Activated T-helper 1 cell treated with anti-CD3 and anti-CD28 coated beads, Interleukin-12 subunit alpha, Interleukin-12 subunit beta, Interleukin-2, Interleukin-4 antibody, amounts not matched to agents 30 ng/mL and 10 ng/mL and 1 ng/mL, durations not matched to agents 14 hours and 24 hours and 36 hours (primary cell): ENCODE results near the gene IER5L. TPM values are rescaled to one million over a fixed set of nuclear protein-coding genes. Genes with fewer than 3 reads are reported as not detected.
"Not testable (repeated sequence)": the region's sequence is repeated elsewhere in the genome, so short reads cannot be mapped to it uniquely, and the experiment has no call there.

Experiments used
- DNase-seq: peaks from one replicate; pipeline ENCODE4 v3.0.0; 2021; ENCODE audit warnings: low spot score
- H3K27ac Mint-ChIP-seq: one replicate; pipeline ENCODE4 v1.8.0; 2021; ENCODE audit warnings: mild to moderate bottlenecking, mixed read lengths
- H3K27me3 Mint-ChIP-seq: one replicate; pipeline ENCODE4 v1.8.0; 2022; ENCODE audit warnings: mild to moderate bottlenecking, moderate library complexity, mixed read lengths; ENCODE audit not compliant: insufficient read depth
- H3K36me3 Mint-ChIP-seq: one replicate; pipeline ENCODE4 v1.8.0; 2021; ENCODE audit warnings: low read depth, mixed read lengths
- H3K4me1 Mint-ChIP-seq: one replicate; pipeline ENCODE4 v1.8.0; 2021; ENCODE audit warnings: low read depth, mixed read lengths
- H3K4me3 Mint-ChIP-seq: one replicate; pipeline ENCODE4 v1.8.0; 2021; ENCODE audit warnings: mild to moderate bottlenecking, moderate library complexity, mixed read lengths
- H3K9me3 Mint-ChIP-seq: one replicate; pipeline ENCODE4 v1.8.0; 2021; ENCODE audit warnings: mixed read lengths
- intact Hi-C: fragments of 100-400 bp; cut with micrococcal nuclease; formaldehyde crosslinking; loops from one replicate; pipeline ENCODE4 v1.15.1; 2024
- total RNA-seq: library from RNA; stranded (reverse); gene quantifications from 2 replicates; pipeline ENCODE4 v1.2.3, GENCODE V29; 2022

Gene IER5L
- total RNA-seq, 1 donor from 2014 or later: 14.4 TPM

- Mint-ChIP-seq H3K4me1 (peaks cover 29% of the 10 kb centered on the region), H3K9me3 (no peaks in the 10 kb centered on the region), H3K4me3 (no peak overlapping the region), H3K27me3 (no peaks in the 10 kb centered on the region), H3K27ac (no peak overlapping the region), H3K36me3 (peaks cover 19% of the 10 kb centered on the region)
- no peak for DNase-seq
- intact Hi-C loops: loop anchor here (5.0 kb wide), 1 partner anchor 666 kb away; the partner anchor contains the start of gene TOR1B
These were observed 41.5 kb downstream of the IER5L start for GRCh38 chr9:129136446-129137035.

- peaks cover 26% of the 10 kb centered on the region for H3K36me3 Mint-ChIP-seq
- no peak overlapping the region for H3K4me3 Mint-ChIP-seq
- DNase-seq: no peak
- no peaks in the 10 kb centered on the region for H3K27me3 Mint-ChIP-seq
- peaks cover 21% of the 10 kb centered on the region for H3K4me1 Mint-ChIP-seq
- intact Hi-C loops: loop anchor here (5.0 kb wide), 1 partner anchor 667 kb away; the partner anchor contains the start of gene TOR1B
- no peaks in the 10 kb centered on the region for H3K9me3 Mint-ChIP-seq
- H3K27ac Mint-ChIP-seq: no peak overlapping the region
These were observed 42.6 kb downstream of the IER5L start for GRCh38 chr9:129135476-129135875.

- H3K4me1 Mint-ChIP-seq: peaks cover 6% of the 10 kb centered on the region
- H3K27me3 Mint-ChIP-seq: no peaks in the 10 kb centered on the region
- no peaks in the 10 kb centered on the region for H3K9me3 Mint-ChIP-seq
- no peak overlapping the region for H3K4me3 Mint-ChIP-seq
- intact Hi-C loops: no loop called here
- no peak for DNase-seq
- peaks cover 26% of the 10 kb centered on the region for H3K36me3 Mint-ChIP-seq
- no peak overlapping the region for H3K27ac Mint-ChIP-seq
These were observed 45.0 kb downstream of the IER5L start for GRCh38 chr9:129133082-129133481.

- intact Hi-C loops: loop anchor here (1.0 to 2.0 kb wide), 5 partner anchors 8 to 651 kb away; partner anchors contain the start of gene PTPA
- Mint-ChIP-seq H3K9me3 (no peaks in the 10 kb centered on the region), H3K36me3 (peaks cover 28% of the 10 kb centered on the region), H3K4me3 (no peak overlapping the region), H3K4me1 (peaks cover 6% of the 10 kb centered on the region), H3K27me3 (no peaks in the 10 kb centered on the region), H3K27ac (no peak overlapping the region)
- DNase-seq: peak; percentile 75
These were observed 46.5 kb downstream of the IER5L start for GRCh38 chr9:129131300-129132145.

- peaks cover 6% of the 10 kb centered on the region for H3K4me1 Mint-ChIP-seq
- no peaks in the 10 kb centered on the region for H3K9me3 Mint-ChIP-seq
- H3K4me3 Mint-ChIP-seq: no peak overlapping the region
- intact Hi-C loops: loop anchor here (1.0 to 2.0 kb wide), 5 partner anchors 9 to 652 kb away; partner anchors contain the start of gene PTPA
- H3K27me3 Mint-ChIP-seq: no peaks in the 10 kb centered on the region
- DNase-seq: no peak
- no peak overlapping the region for H3K27ac Mint-ChIP-seq
- peaks cover 30% of the 10 kb centered on the region for H3K36me3 Mint-ChIP-seq
These were observed 47.3 kb downstream of the IER5L start for GRCh38 chr9:129130791-129131190.

GRCh38 chr9:129130271-129130670, 47.8 kb downstream of the IER5L start:
- not testable (repeated sequence) for H3K27me3 Mint-ChIP-seq, H3K27ac Mint-ChIP-seq, H3K4me3 Mint-ChIP-seq, DNase-seq, H3K9me3 Mint-ChIP-seq, H3K4me1 Mint-ChIP-seq
- H3K36me3 Mint-ChIP-seq: peaks cover 27% of the 10 kb centered on the region
- intact Hi-C loops: loop anchor here (2.0 kb wide), 2 partner anchors 481 to 653 kb away; no protein-coding TSS in a partner anchor

GRCh38 chr9:129128689-129129088, 49.4 kb downstream of the IER5L start:
- no peak overlapping the region for H3K4me3 Mint-ChIP-seq
- H3K36me3 Mint-ChIP-seq: peaks cover 21% of the 10 kb centered on the region
- no peak for DNase-seq
- H3K27me3 Mint-ChIP-seq: no peaks in the 10 kb centered on the region
- H3K9me3 Mint-ChIP-seq: no peaks in the 10 kb centered on the region
- intact Hi-C loops: no loop called here
- H3K4me1 Mint-ChIP-seq: peaks cover 6% of the 10 kb centered on the region
- H3K27ac Mint-ChIP-seq: no peak overlapping the region

- Mint-ChIP-seq H3K9me3 (no peaks in the 10 kb centered on the region), H3K4me3 (no peak overlapping the region), H3K27ac (no peak overlapping the region), H3K36me3 (peaks cover 21% of the 10 kb centered on the region), H3K27me3 (no peaks in the 10 kb centered on the region), H3K4me1 (peaks cover 5% of the 10 kb centered on the region)
- DNase-seq: no peak
- intact Hi-C loops: no loop called here
These were observed 51.1 kb downstream of the IER5L start for GRCh38 chr9:129126749-129127618.

Other genes with a start within 250 kb of the IER5L start
- gene DOLK, start 230.7 kb downstream of the IER5L start, total RNA-seq: 17.7 and 18.1 TPM in 2 replicates
- gene NUP188, start 230.6 kb downstream of the IER5L start, total RNA-seq: 154 and 158 TPM in 2 replicates
- gene SH3GLB2, start 149.9 kb downstream of the IER5L start, total RNA-seq: 71.1 and 74.8 TPM in 2 replicates
- gene MIGA2, start 141.6 kb downstream of the IER5L start, total RNA-seq: 43.4 and 43.8 TPM in 2 replicates
- gene DOLPP1, start 97.2 kb downstream of the IER5L start, total RNA-seq: 28.4 and 30.2 TPM in 2 replicates
- 9.9 and 10.0 TPM in 2 replicates for gene CRAT, start 67.5 kb downstream of the IER5L start, total RNA-seq
- gene PTPA, start 66.8 kb downstream of the IER5L start, total RNA-seq: 105 and 114 TPM in 2 replicates